Left renal cortex interstitium (tissue), 4 donors: Measurements from ENCODE around the gene NUMB. TPM values are rescaled to one million over a fixed set of nuclear protein-coding genes. Genes with fewer than 3 reads are reported as not detected.

Source experiments
- DNase-seq, 4 donors: peaks; one replicate each; pipeline ENCODE4 v3.0.0-alpha.2; 2013; ENCODE audit warnings: low read depth in 4 of 4, low spot score in 2 of 4, missing footprints in 1 of 4
- polyA plus RNA-seq, 4 donors: library from polyadenylated mRNA; unstranded; fragments of 120-200 nt; gene quantifications; one replicate each; pipeline ENCODE4 v1.2.1, GENCODE V29; 2013; ENCODE audit not compliant: insufficient read length in 4 of 4

The NUMB gene
- polyA plus RNA-seq, 4 donors: 65.1 to 122 (median 90.5) TPM

GRCh38 chr14:73264080-73264884, 194.1 kb downstream of the NUMB start:
- DNase-seq: no peak

- DNase-seq: no peak
Observed at GRCh38 chr14:73263606-73264005, 194.7 kb downstream of the NUMB start.

- DNase-seq: no peak
Observed at GRCh38 chr14:73262427-73263183, 195.7 kb downstream of the NUMB start.

GRCh38 chr14:73261520-73262426, 196.6 kb downstream of the NUMB start:
- no peak for DNase-seq

- no peak for DNase-seq
Observed at GRCh38 chr14:73261075-73261474, 197.3 kb downstream of the NUMB start.

- DNase-seq: no peak
Observed at GRCh38 chr14:73260574-73260973, 197.8 kb downstream of the NUMB start.

GRCh38 chr14:73259837-73260236, 198.5 kb downstream of the NUMB start:
- no peak for DNase-seq

GRCh38 chr14:73258845-73259611, 199.3 kb downstream of the NUMB start:
- DNase-seq: no peak

GRCh38 chr14:73258076-73258475, 200.3 kb downstream of the NUMB start:
- no peak for DNase-seq

GRCh38 chr14:73255693-73256225, 202.6 kb downstream of the NUMB start:
- DNase-seq: no peak

- no peak for DNase-seq
Observed at GRCh38 chr14:73255005-73255400, 203.3 kb downstream of the NUMB start.

GRCh38 chr14:73254247-73255004, 203.9 kb downstream of the NUMB start:
- DNase-seq: no peak

GRCh38 chr14:73253721-73254120, 204.6 kb downstream of the NUMB start:
- no peak for DNase-seq

GRCh38 chr14:73253323-73253610, 205.1 kb downstream of the NUMB start:
- DNase-seq: no peak

GRCh38 chr14:73252491-73253322, 205.6 kb downstream of the NUMB start:
- DNase-seq: no peak

- DNase-seq: no peak
Observed at GRCh38 chr14:73251516-73252215, 206.7 kb downstream of the NUMB start.

- no peak for DNase-seq
Observed at GRCh38 chr14:73250781-73251500, 207.4 kb downstream of the NUMB start.
